ENCODE results near the gene MYCBP2. TPM values are rescaled to one million over a fixed set of nuclear protein-coding genes. Genes with fewer than 3 reads are reported as not detected.

Gene MYCBP2
- total RNA-seq, 6 donors from 2014 or later = 83.3 to 288 (median 127) TPM

GRCh38 chr13:77285098-77285497 is 41.8 kb downstream of the MYCBP2 start:
- no peaks in the 10 kb centered on the region for H3K4me1 ChIP-seq
- peaks cover 0 to 15% (median 12%) of the 10 kb centered on the region in 4 donors for H3K36me3 ChIP-seq
- 82 to 93% methylated on average over 1 of the region's 1 CpG for WGBS, 2 donors
- TF ChIP-seq POLR2AphosphoS5 (IDR thresholded peaks at IDR 0.05) (no peak), POLR2A (IDR thresholded peaks at IDR 0.05) (no peak), EP300 (IDR thresholded peaks at IDR 0.05) (no peak)
- TF ChIP-seq, protein P1, sequence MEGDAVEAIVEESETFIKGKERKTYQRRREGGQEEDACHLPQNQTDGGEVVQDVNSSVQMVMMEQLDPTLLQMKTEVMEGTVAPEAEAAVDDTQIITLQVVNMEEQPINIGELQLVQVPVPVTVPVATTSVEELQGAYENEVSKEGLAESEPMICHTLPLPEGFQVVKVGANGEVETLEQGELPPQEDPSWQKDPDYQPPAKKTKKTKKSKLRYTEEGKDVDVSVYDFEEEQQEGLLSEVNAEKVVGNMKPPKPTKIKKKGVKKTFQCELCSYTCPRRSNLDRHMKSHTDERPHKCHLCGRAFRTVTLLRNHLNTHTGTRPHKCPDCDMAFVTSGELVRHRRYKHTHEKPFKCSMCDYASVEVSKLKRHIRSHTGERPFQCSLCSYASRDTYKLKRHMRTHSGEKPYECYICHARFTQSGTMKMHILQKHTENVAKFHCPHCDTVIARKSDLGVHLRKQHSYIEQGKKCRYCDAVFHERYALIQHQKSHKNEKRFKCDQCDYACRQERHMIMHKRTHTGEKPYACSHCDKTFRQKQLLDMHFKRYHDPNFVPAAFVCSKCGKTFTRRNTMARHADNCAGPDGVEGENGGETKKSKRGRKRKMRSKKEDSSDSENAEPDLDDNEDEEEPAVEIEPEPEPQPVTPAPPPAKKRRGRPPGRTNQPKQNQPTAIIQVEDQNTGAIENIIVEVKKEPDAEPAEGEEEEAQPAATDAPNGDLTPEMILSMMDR (IDR thresholded peaks at IDR 0.05) = no peak
- H3K9me3 ChIP-seq = no peaks in the 10 kb centered on the region
- no peak overlapping the region for H3K27ac ChIP-seq
- DNase-seq (no peak), ATAC-seq (ENCODE audit: low FRiP score in 2 of 2) (no peak)
- no peaks in the 10 kb centered on the region for H3K27me3 ChIP-seq
- H3K4me3 ChIP-seq = no peak overlapping the region

DNA sequence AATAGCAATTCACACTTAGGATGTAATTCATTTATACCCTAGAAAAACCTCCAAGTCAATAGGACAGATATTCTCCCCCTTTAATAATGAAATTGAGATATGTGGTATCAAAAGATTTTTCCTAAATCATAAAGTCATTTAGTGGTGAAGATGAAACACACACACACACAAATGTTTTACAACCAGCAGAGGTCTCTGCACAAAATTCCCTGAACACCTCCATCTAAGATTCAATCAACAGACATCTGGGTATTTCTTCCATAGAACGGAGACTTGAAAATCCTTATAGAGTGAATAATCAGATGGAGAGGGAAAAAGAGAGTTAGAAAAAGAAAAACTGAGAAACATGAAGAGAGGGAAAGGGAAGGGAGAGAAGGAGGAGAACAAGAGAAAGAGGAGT is 52.8 kb downstream of the MYCBP2 start:
- Histone ChIP-seq H3K9me3 (no peaks in the 10 kb centered on the region), H3K27me3 (no peaks in the 10 kb centered on the region)

DNA sequence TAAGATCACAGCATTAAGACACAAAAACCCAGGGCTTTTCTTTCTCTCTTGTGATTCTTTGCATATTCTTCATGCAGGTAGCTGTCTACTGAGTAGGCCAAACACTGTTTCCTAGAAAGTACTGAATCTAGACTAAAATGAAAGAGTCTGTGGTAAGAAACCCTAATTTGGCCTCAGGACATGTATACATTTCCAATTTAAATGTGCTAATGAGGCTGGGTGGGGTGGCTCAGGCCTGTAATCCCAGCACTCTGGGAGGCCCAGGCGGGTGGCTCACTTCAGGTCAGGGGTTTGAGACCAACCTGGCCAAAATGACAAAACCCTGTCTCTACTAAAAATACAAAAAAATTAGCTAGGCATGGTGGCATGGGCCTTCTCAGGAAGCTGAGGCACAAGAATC is 57.8 kb downstream of the MYCBP2 start:
- 86 to 100% methylated on average over 1 of the region's 1 CpG for WGBS, 2 donors
- Histone ChIP-seq H3K27ac (no peak overlapping the region), H3K4me1 (no peaks in the 10 kb centered on the region), H3K27me3 (no peaks in the 10 kb centered on the region), H3K4me3 (no peak overlapping the region), H3K9me3 (no peaks in the 10 kb centered on the region), H3K36me3 (peaks cover 0 to 78% (median 15%) of the 10 kb centered on the region in 4 donors)
- no peak for ATAC-seq (ENCODE audit: low FRiP score in 2 of 2)
- TF ChIP-seq, protein P1 (IDR thresholded peaks at IDR 0.05) = no peak
- no peak for TF ChIP-seq EP300 (IDR thresholded peaks at IDR 0.05)
- no peak for TF ChIP-seq POLR2AphosphoS5 (IDR thresholded peaks at IDR 0.05)
- no peak for TF ChIP-seq POLR2A (IDR thresholded peaks at IDR 0.05)
- DNase-seq = no peak

More for the DNA sequence above, 52.8 kb downstream of the MYCBP2 start:
- Histone ChIP-seq H3K36me3 (peaks cover 0 to 55% (median 16%) of the 10 kb centered on the region in 4 donors), H3K4me1 (no peaks in the 10 kb centered on the region), H3K4me3 (no peak overlapping the region), H3K27ac (no peak overlapping the region)
- WGBS, 2 donors = 88 to 96% methylated on average over 1 of the region's 1 CpG
- no peak for DNase-seq
- ATAC-seq (ENCODE audit: low FRiP score in 2 of 2) = no peak
- TF ChIP-seq, protein P1 (IDR thresholded peaks at IDR 0.05) = no peak
- TF ChIP-seq POLR2A (IDR thresholded peaks at IDR 0.05) (no peak), POLR2AphosphoS5 (IDR thresholded peaks at IDR 0.05) (no peak), EP300 (IDR thresholded peaks at IDR 0.05) (no peak)

DNA sequence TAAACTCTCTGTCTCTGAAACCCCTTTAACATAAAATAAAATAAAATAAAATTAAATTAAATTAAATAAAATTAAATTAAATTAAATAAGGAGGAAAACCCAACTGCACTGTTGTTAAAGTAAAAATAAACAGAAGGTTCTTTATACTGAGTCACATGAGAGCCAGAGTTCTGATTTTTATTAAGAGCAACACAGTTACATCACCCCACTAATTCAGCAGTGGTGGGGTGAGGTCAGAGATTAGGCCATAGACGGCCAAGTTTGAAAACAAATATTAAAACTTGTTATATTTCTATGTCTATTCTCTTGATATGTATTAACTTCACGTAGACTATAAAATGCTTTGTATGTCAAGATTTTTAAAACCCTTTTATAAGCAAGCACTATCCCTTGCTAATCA is 59.5 kb downstream of the MYCBP2 start:
- TF ChIP-seq POLR2A (IDR thresholded peaks at IDR 0.05) (no peak), EP300 (IDR thresholded peaks at IDR 0.05) (no peak), POLR2AphosphoS5 (IDR thresholded peaks at IDR 0.05) (no peak)
- TF ChIP-seq, protein P1 (IDR thresholded peaks at IDR 0.05) = no peak
- H3K4me3 ChIP-seq = no peak overlapping the region
- DNase-seq = no peak
- H3K4me1 ChIP-seq = no peaks in the 10 kb centered on the region
- H3K27me3 ChIP-seq = no peaks in the 10 kb centered on the region
- ATAC-seq (ENCODE audit: low FRiP score in 2 of 2) = peak in 1 of 2 donors; percentile 78
- no peaks in the 10 kb centered on the region for H3K9me3 ChIP-seq
- WGBS, 2 donors = 81 to 83% methylated on average over 2 of the region's 2 CpGs
- no peak overlapping the region for H3K27ac ChIP-seq
- peaks cover 0 to 83% (median 14%) of the 10 kb centered on the region in 4 donors for H3K36me3 ChIP-seq

GRCh38 chr13:77265336-77265735 is 61.6 kb downstream of the MYCBP2 start:
- 91 to 93% methylated on average over 5 of the region's 5 CpGs for WGBS, 2 donors
- Histone ChIP-seq H3K9me3 (no peaks in the 10 kb centered on the region), H3K27ac (no peak overlapping the region), H3K36me3 (peaks cover 0 to 82% (median 10%) of the 10 kb centered on the region in 4 donors), H3K4me3 (no peak overlapping the region), H3K4me1 (no peaks in the 10 kb centered on the region), H3K27me3 (no peaks in the 10 kb centered on the region)
- ATAC-seq (ENCODE audit: low FRiP score in 2 of 2) (no peak), DNase-seq (no peak)
- TF ChIP-seq POLR2A (IDR thresholded peaks at IDR 0.05) (no peak), EP300 (IDR thresholded peaks at IDR 0.05) (no peak), POLR2AphosphoS5 (IDR thresholded peaks at IDR 0.05) (no peak)
- TF ChIP-seq, protein P1 (IDR thresholded peaks at IDR 0.05) = no peak

Data from upper lobe of left lung (tissue), 6 donors.